IMR-90 (cell line): ENCODE measurements around the gene SEPTIN10. TPM values are rescaled to one million over a fixed set of nuclear protein-coding genes. Genes with fewer than 3 reads are reported as not detected.

Source experiments
- ATAC-seq: fragments of 200-7000 bp; cut with Tn5 transposase; 2 replicates; pipeline ENCODE4 v1.9.1; 2020; ENCODE audit warnings: low read depth, mild to moderate bottlenecking, moderate library complexity
- BruUV-seq: library from RNA; stranded (reverse); fragments of 400-500 nt; replicated peaks from 2 replicates; lab custom pipeline; 2021; lab: Mats Ljungman, UMichigan
- CTCF ChIA-PET: fragments of 300-600 bp; formaldehyde crosslinking; extraction: SDS; loops from one replicate; lab custom pipeline; 2021; ENCODE audit warnings: antibody characterized with exemption; lab: Yijun Ruan, JAX
- POLR2A ChIA-PET: fragments of 300-600 bp; sonication (Branson Sonifier 250); formaldehyde crosslinking; loops from one replicate; lab custom pipeline; 2022; ENCODE audit warnings: antibody characterized with exemption; ENCODE audit not compliant: unreplicated experiment; lab: Charles Lee
- DNase-seq: peaks from one replicate; pipeline ENCODE4 v3.0.0; 2013
- H2AFZ ChIP-seq: replicated peaks from 2 replicates; pipeline ENCODE3; 2013; ENCODE audit warnings: low read length, mild to moderate bottlenecking; ENCODE audit not compliant: poor library complexity
- H2AK5ac ChIP-seq: 2 replicates; pipeline ENCODE4 v1.6.1; 2013; ENCODE audit warnings: low read depth, low read length, inconsistent platforms
- H2AK9ac ChIP-seq: replicated peaks from 2 replicates; pipeline ENCODE3; 2013; ENCODE audit warnings: mild to moderate bottlenecking, low read depth, low read length, moderate library complexity; ENCODE audit not compliant: poor library complexity
- H2BK120ac ChIP-seq: 2 replicates; pipeline ENCODE4 v1.6.1; 2013; ENCODE audit warnings: low read depth, low read length, inconsistent platforms
- H2BK15ac ChIP-seq: 3 replicates; pipeline ENCODE4 v1.6.1; 2013; ENCODE audit warnings: low read depth, low read length, inconsistent platforms
- H2BK20ac ChIP-seq: 2 replicates; pipeline ENCODE4 v1.6.1; 2013; ENCODE audit warnings: low read depth, mild to moderate bottlenecking, inconsistent platforms, low read length, moderate library complexity
- H2BK5ac ChIP-seq: 2 replicates; pipeline ENCODE4 v1.6.1; 2013; ENCODE audit warnings: mild to moderate bottlenecking, low read depth, low read length, inconsistent platforms; ENCODE audit not compliant: poor library complexity, severe bottlenecking
- H3K14ac ChIP-seq: replicated peaks from 2 replicates; pipeline ENCODE4 v1.6.1; 2013; ENCODE audit warnings: low read depth, low read length, inconsistent platforms
- H3K18ac ChIP-seq: 2 replicates; pipeline ENCODE4 v1.6.1; 2013; ENCODE audit warnings: low read depth, low read length, control low read depth
- H3K23ac ChIP-seq: 2 replicates; pipeline ENCODE4 v1.6.1; 2013; ENCODE audit warnings: low read depth, low read length, inconsistent platforms
- H3K27ac ChIP-seq: 2 replicates; pipeline ENCODE4 v1.5.1; 2013; ENCODE audit warnings: mild to moderate bottlenecking, control low read depth, low read length; ENCODE audit not compliant: insufficient read depth
- H3K27me3 ChIP-seq: 2 replicates; pipeline ENCODE4 v1.6.1; 2013; ENCODE audit warnings: low read length; ENCODE audit not compliant: control insufficient read depth, insufficient read depth
- H3K36me3 ChIP-seq: 2 replicates; pipeline ENCODE4 v1.6.1; 2013; ENCODE audit warnings: low read length, mixed read lengths; ENCODE audit not compliant: control insufficient read depth, insufficient read depth
- H3K4ac ChIP-seq: 2 replicates; pipeline ENCODE4 v1.6.1; 2013; ENCODE audit warnings: low read depth, low read length, inconsistent platforms
- H3K4me1 ChIP-seq: 2 replicates; pipeline ENCODE4 v1.6.1; 2013; ENCODE audit warnings: low read length, mixed read lengths; ENCODE audit not compliant: control insufficient read depth, insufficient read depth
- H3K4me2 ChIP-seq: 2 replicates; pipeline ENCODE4 v1.6.1; 2013; ENCODE audit warnings: low read depth, mild to moderate bottlenecking, control low read depth, low read length, moderate library complexity
- H3K4me3 ChIP-seq: 2 replicates; pipeline ENCODE4 v1.5.1; 2013; ENCODE audit warnings: low read depth, mild to moderate bottlenecking, control low read depth, low read length, moderate library complexity; ENCODE audit not compliant: insufficient read depth
- H3K56ac ChIP-seq: 2 replicates; pipeline ENCODE4 v1.6.1; 2013; ENCODE audit warnings: low read length, inconsistent platforms; ENCODE audit not compliant: insufficient read depth; ENCODE audit errors: extremely low read depth
- H3K79me1 ChIP-seq, 2 experiments: 2 replicates each; pipeline ENCODE4 v1.6.1; 2013; ENCODE audit warnings: low read length in 2 of 2, inconsistent platforms in 1 of 2, low read depth in 1 of 2
- H3K9ac ChIP-seq: 2 replicates; pipeline ENCODE4 v1.6.1; 2013; ENCODE audit warnings: low read depth, low read length, control low read depth
- H3K9me1 ChIP-seq: 2 replicates; pipeline ENCODE4 v1.6.1; 2013; ENCODE audit warnings: low read length, inconsistent platforms; ENCODE audit not compliant: insufficient read depth
- H3K9me3 ChIP-seq: 2 replicates; pipeline ENCODE4 v1.6.1; 2013; ENCODE audit warnings: low read length; ENCODE audit not compliant: control insufficient read depth, insufficient read depth
- H4K20me1 ChIP-seq: 2 replicates; pipeline ENCODE4 v1.6.1; 2013; ENCODE audit warnings: low read length, inconsistent platforms; ENCODE audit not compliant: insufficient read depth
- H4K5ac ChIP-seq: 2 replicates; pipeline ENCODE4 v1.6.1; 2013; ENCODE audit warnings: mild to moderate bottlenecking, low read depth, low read length, control low read depth
- H4K8ac ChIP-seq, 2 experiments: 2 replicates each; pipeline ENCODE4 v1.6.1; 2013; ENCODE audit warnings: low read depth in 2 of 2, low read length in 2 of 2, control low read depth in 1 of 2, inconsistent platforms in 1 of 2
- H4K91ac ChIP-seq: 2 replicates; pipeline ENCODE4 v1.6.1; 2013; ENCODE audit warnings: low read depth, low read length, inconsistent platforms; ENCODE audit not compliant: insufficient read depth
- CEBPB ChIP-seq: IDR thresholded peaks from 2 replicates; pipeline ENCODE4 v1.6.1; 2012; ENCODE audit warnings: low read depth, low read length, improper control_type of control experiment
- CHD1 ChIP-seq: IDR thresholded peaks from 2 replicates; pipeline ENCODE4 v1.6.1; 2012; ENCODE audit warnings: low read depth, low read length, improper control_type of control experiment
- FOS ChIP-seq: fragments of 150-350 bp; IDR thresholded peaks from 2 replicates; pipeline ENCODE4 v1.6.1; 2016; ENCODE audit warnings: low read depth, low read length
- NFE2L2 ChIP-seq: fragments of 150-350 bp; IDR thresholded peaks from 2 replicates; pipeline ENCODE4 v1.6.1; 2016; ENCODE audit warnings: low read depth, mild to moderate bottlenecking, low read length
- POLR2A ChIP-seq: IDR thresholded peaks from 2 replicates; pipeline ENCODE4 v1.6.1; 2012; ENCODE audit warnings: mild to moderate bottlenecking, low read depth, low read length
- RAD21 ChIP-seq: IDR thresholded peaks from 2 replicates; pipeline ENCODE4 v1.6.1; 2012; ENCODE audit warnings: low read length, improper control_type of control experiment
- RFX5 ChIP-seq: IDR thresholded peaks from 2 replicates; pipeline ENCODE4 v1.8.0; 2012; ENCODE audit warnings: low read depth, mild to moderate bottlenecking, low read length, moderate library complexity
- SMC3 ChIP-seq: fragments of 150-350 bp; IDR thresholded peaks from 2 replicates; pipeline ENCODE4 v1.6.1; 2016; ENCODE audit warnings: low read depth, mild to moderate bottlenecking, antibody characterized with exemption, low read length, moderate library complexity
- dilution Hi-C: fragments of 300-500 bp; cut with HindIII; formaldehyde crosslinking; loops from one replicate; pipeline ENCODE4 v1.14.3; 2018; ENCODE audit warnings: low sequenced_read_pairs; ENCODE audit not compliant: unreplicated experiment
- in situ Hi-C: fragments of 300-500 bp; cut with MboI; formaldehyde crosslinking; loops from 3 replicates; pipeline ENCODE4 v1.14.3; 2019; ENCODE audit warnings: low sequenced_read_pairs, inconsistent platforms, mixed read lengths
- intact Hi-C: fragments of 100-400 bp; cut with micrococcal nuclease; formaldehyde crosslinking; loops from 2 replicates; pipeline ENCODE4 v1.10.0; 2022
- polyA plus RNA-seq, 3 experiments: library from polyadenylated mRNA; depleted of rRNA; stranded (reverse); fragments of >200 nt; gene quantifications; 2 replicates each; pipeline ENCODE4 v1.2.3, GENCODE V29; 2012; ENCODE audit warnings: low replicate concordance in 1 of 3
- total RNA-seq: library from RNA; depleted of rRNA; stranded (reverse); fragments of >200 nt; gene quantifications from 2 replicates; pipeline ENCODE4 v1.2.3, GENCODE V29; 2012
- TF ChIP-seq, protein P1 (sequence below): fragments of 150-350 bp; IDR thresholded peaks from 2 replicates; pipeline ENCODE4 v1.6.1; 2017; ENCODE audit warnings: mild to moderate bottlenecking, antibody characterized with exemption, low read length, low read depth

The SEPTIN10 gene
- total and polyA plus RNA-seq, 2 of the 4 experiments (the other 2 are of a cell fraction) = 55.4 to 82.6 TPM

DNA sequence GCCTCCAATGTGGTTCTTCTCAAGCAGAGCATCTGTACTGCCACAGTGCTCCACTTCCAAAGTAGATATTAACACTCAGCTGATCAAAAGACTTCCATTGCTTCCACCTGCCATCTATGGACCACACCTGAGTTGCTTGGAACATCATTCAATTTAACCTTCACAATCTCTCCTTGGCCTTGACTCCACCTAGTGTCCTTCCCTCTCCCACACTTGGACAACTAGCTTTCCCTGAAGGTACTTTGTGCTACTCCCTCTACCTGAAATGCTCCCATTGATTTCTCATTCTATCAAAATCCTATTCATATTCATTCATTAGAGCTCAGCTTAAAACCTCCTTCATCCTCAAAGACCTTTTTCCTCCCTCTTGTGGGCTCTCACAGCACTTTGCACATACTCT is 49.1 kb upstream of the SEPTIN10 start:
- BruUV-seq = no TSS peak
- TF ChIP-seq, protein P1, sequence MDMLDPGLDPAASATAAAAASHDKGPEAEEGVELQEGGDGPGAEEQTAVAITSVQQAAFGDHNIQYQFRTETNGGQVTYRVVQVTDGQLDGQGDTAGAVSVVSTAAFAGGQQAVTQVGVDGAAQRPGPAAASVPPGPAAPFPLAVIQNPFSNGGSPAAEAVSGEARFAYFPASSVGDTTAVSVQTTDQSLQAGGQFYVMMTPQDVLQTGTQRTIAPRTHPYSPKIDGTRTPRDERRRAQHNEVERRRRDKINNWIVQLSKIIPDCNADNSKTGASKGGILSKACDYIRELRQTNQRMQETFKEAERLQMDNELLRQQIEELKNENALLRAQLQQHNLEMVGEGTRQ = no peak
- TF ChIP-seq NFE2L2 (no peak), SMC3 (no peak), CHD1 (no peak), RAD21 (no peak), POLR2A (no peak), RFX5 (no peak), CEBPB (no peak), FOS (no peak)
- DNase-seq (no peak), ATAC-seq (no peak)
- Histone ChIP-seq H2AFZ (no peak overlapping the region), H3K18ac (no peak overlapping the region), H3K9me1 (no peaks in the 10 kb centered on the region), H3K23ac (no peak overlapping the region), H3K27me3 (peaks cover 40% of the 10 kb centered on the region), H3K4me1 (no peaks in the 10 kb centered on the region), H2BK5ac (no peak overlapping the region), H2BK120ac (no peak overlapping the region), H4K20me1 (no peaks in the 10 kb centered on the region), H3K36me3 (no peaks in the 10 kb centered on the region), H3K4ac (no peak overlapping the region), H3K4me2 (no peak overlapping the region), H3K14ac (no peak overlapping the region), H3K9me3 (no peaks in the 10 kb centered on the region), H3K4me3 (no peak overlapping the region), H4K8ac (no peak overlapping the region), H3K27ac (no peak overlapping the region), H2AK9ac (no peak overlapping the region), H2AK5ac (no peak overlapping the region), H2BK15ac (no peak overlapping the region), H3K79me1 (no peaks in the 10 kb centered on the region), H4K5ac (no peak overlapping the region), H4K91ac (no peak overlapping the region), H3K9ac (no peak overlapping the region), H2BK20ac (no peak overlapping the region), H3K56ac (no peak overlapping the region)
- dilution Hi-C loops = no loop called here
- ChIA-PET CTCF (interaction anchor here (0.9 kb wide), 1 partner anchor 20 kb away, joined by 3 read pairs; no protein-coding TSS in a partner anchor), POLR2A (no interaction called here)
- in situ Hi-C loops = no loop called here
- intact Hi-C loops = loop anchor here (10.0 kb wide), 1 partner anchor 88 kb away; no protein-coding TSS in a partner anchor
